Measurements from ENCODE around the gene GAD1.

- TF ChIP-seq YY1 (IDR thresholded peaks at IDR 0.05; ENCODE audit: insufficient read depth, insufficient read length) (no peak), ZNF274 (IDR thresholded peaks at IDR 0.05; ENCODE audit: low read depth, low read length) (no peak), SUZ12 (IDR thresholded peaks at IDR 0.05; ENCODE audit: extremely low read depth, insufficient read depth, insufficient read length) (no peak)
These were observed 2.8 kb upstream of the GAD1 start for GRCh38 chr2:170813611-170814532.

Measured in NT2/D1 (cell line).